Prostate gland (tissue), 2 donors: ENCODE data around the gene TMEM50A. TPM values are rescaled to one million over a fixed set of nuclear protein-coding genes. Genes with fewer than 3 reads are reported as not detected.
A peak's percentile ranks its signal among the peaks of the same experiment; 100 is the strongest.
"Not testable (repeated sequence)": the region's sequence is repeated elsewhere in the genome, so short reads cannot be mapped to it uniquely, and the experiment has no call there.

Experiments used
- DNase-seq: peaks from one replicate; pipeline ENCODE4 v3.0.0-alpha.2; 2019; ENCODE audit warnings: low spot score
- H3K27ac ChIP-seq, 2 donors: fragments of 200-600 bp; sonication (generic); 2 replicates each; pipeline ENCODE4 v1.5.1; 2017 to 2019
- H3K27me3 ChIP-seq: fragments of 200-600 bp; sonication (generic); replicated peaks from 2 replicates; pipeline ENCODE4 v1.5.1; 2019; ENCODE audit not compliant: insufficient read depth
- H3K36me3 ChIP-seq, 2 donors: fragments of 200-600 bp; sonication (generic); 1 replicate in 1 of 2; 2 replicates in 1 of 2; pipeline versions ENCODE4 v1.5.1 to v1.8.1; 2017 to 2019
- H3K4me1 ChIP-seq: fragments of 200-600 bp; sonication (generic); replicated peaks from 2 replicates; pipeline ENCODE4 v1.5.1; 2019
- H3K4me3 ChIP-seq, 2 donors: fragments of 200-600 bp; sonication (generic); 2 replicates each; pipeline ENCODE4 v1.5.1; 2017 to 2019
- H3K9me3 ChIP-seq: fragments of 200-600 bp; sonication (generic); 2 replicates; pipeline ENCODE4 v1.5.1; 2017
- WGBS: methylation state at CpG from one replicate; pipeline ENCODE4 v1.1.5; 2018; 5-methylcytosine and 5-hydroxymethylcytosine counted together
- intact Hi-C: fragments of 100-400 bp; cut with DNase I; formaldehyde crosslinking; loops from one replicate; pipeline ENCODE4 v1.14.2; 2022
- total RNA-seq, 2 donors: library from RNA; depleted of rRNA; stranded (reverse); fragments of >200 nt; gene quantifications; one replicate each; pipeline ENCODE4 v1.1.0, GENCODE V29; 2016

The TMEM50A gene
- total RNA-seq, 2 donors from 2014 or later: 70.0 to 90.6 TPM

- intact Hi-C loops, H3K4me3 ChIP-seq, DNase-seq, H3K9me3 ChIP-seq, H3K27ac ChIP-seq, H3K36me3 ChIP-seq, H3K27me3 ChIP-seq, H3K4me1 ChIP-seq: not testable (repeated sequence)
- WGBS: 95% methylated on average over 1 of the region's 1 CpG
These were observed 28.6 kb upstream of the TMEM50A start for GRCh38 chr1:25309486-25309885.

DNA sequence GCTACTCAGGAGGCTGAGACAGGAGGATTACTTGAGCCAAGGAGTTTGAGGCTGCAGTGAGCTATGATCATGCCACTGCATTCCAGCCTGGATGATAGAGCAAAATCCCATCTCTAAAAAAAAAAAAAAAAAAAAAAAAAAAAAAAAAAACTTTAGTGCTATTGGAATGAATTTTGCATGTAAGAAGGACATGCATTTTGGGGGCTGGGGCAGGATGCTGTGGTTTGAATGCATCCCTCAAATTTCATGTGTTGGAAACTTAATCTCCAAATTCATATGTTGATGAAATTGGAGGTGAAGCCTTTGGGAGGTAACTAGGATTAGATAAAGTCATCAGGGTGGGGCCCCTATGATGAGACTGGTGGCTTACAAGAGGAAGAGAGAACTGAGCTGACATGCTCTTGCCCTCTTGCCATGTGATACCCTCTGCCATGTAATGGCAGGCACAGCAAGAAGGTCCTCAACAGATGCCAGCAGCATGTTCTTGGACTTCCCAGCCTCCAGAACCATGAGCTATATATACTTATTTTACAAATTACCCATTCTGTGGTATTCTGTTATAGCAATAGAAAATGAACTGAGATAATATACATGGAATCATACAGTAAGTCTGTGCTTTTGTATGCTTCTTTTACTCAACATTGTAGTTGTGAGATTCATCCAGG is 25.2 kb upstream of the TMEM50A start:
- DNase-seq, H3K4me3 ChIP-seq, H3K4me1 ChIP-seq, H3K36me3 ChIP-seq, H3K9me3 ChIP-seq, H3K27ac ChIP-seq, H3K27me3 ChIP-seq, intact Hi-C loops: not testable (repeated sequence)

GRCh38 chr1:25320314-25320938 is 17.7 kb upstream of the TMEM50A start:
- H3K27me3 ChIP-seq, H3K9me3 ChIP-seq, DNase-seq, H3K4me3 ChIP-seq, H3K36me3 ChIP-seq, intact Hi-C loops, H3K27ac ChIP-seq, H3K4me1 ChIP-seq: not testable (repeated sequence)
- WGBS: 81% methylated on average over 9 of the region's 9 CpGs

- intact Hi-C loops: not testable (repeated sequence)
These were observed 16.0 kb upstream of the TMEM50A start for GRCh38 chr1:25322127-25322526.

DNA sequence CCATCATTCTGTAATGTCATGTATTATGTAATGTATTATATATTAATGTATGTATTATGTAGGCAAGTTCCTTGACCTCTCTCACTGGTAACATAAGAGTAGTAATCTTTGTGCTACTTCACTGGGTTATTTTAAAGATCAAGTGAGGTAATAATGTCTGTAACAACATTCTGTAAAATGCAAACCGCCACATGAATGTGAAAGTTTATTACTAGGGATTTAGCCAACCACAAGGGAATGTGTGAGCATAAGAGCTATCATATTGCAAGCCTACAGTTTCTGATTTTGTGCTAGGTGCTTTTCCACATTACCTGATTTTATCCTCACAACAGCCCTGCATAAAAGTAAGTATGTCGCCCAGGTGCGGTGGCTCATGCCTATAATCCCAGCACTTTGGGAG is 13.7 kb upstream of the TMEM50A start:
- H3K4me3 ChIP-seq, H3K27me3 ChIP-seq, H3K36me3 ChIP-seq, intact Hi-C loops, H3K4me1 ChIP-seq, DNase-seq, H3K9me3 ChIP-seq, H3K27ac ChIP-seq: not testable (repeated sequence)
- WGBS: 79% methylated on average over 3 of the region's 3 CpGs

More at GRCh38 chr1:25322127-25322526, 16.0 kb upstream of the TMEM50A start:
- DNase-seq, H3K9me3 ChIP-seq, H3K27me3 ChIP-seq, H3K4me3 ChIP-seq, H3K27ac ChIP-seq, H3K36me3 ChIP-seq, H3K4me1 ChIP-seq: not testable (repeated sequence)
- WGBS: 87% methylated on average over 9 of the region's 9 CpGs

DNA sequence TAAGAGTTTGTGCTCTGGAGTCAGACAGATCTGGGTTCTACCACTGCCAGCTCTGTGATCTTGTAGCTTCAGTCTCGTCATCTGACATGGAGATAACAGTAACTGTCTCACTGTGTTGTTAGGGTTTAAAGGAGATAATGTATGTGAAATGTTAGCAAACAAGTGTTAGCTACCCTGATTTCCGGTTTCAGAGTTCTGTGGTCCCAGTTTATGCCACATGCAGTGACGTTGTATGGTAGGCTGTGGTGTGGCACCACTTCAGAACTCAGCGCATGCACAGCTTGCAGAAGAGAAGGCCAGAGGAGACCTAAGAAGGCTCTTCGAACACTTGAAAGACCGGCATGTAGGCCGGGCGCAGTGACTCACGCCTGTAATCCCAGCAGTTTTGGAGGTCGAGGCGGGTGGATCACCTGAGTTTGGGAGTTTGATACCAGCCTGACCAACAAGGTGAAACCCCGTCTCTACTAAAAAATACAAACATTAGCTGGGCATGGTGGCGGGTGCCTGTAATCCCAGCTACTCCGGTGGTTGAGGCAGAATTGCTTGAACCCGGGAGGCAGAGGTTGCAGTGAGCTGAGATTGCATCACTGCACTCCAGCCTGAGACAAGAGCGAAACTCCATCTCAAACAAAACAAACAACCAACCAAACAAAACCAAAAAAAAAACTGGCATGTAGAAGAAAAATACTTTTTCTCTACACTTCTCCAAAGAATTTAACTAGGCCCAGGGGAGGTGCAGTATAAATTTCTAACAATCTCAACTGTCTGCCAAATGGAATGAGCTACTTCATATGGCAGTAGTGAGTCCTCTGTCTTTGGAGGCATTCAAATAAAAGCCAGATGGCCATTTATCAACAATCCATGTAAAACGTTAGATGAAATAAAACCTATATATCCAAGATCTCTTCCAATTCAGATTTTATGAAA is 10.0 kb upstream of the TMEM50A start:
- H3K27me3 ChIP-seq, H3K27ac ChIP-seq, DNase-seq, intact Hi-C loops, H3K36me3 ChIP-seq, H3K9me3 ChIP-seq, H3K4me3 ChIP-seq, H3K4me1 ChIP-seq: not testable (repeated sequence)
- no CpG with 5 or more reads among the region's 17 CpGs for WGBS

GRCh38 chr1:25328791-25329185 is 9.3 kb upstream of the TMEM50A start:
- H3K27ac ChIP-seq, H3K27me3 ChIP-seq, H3K36me3 ChIP-seq, H3K9me3 ChIP-seq, intact Hi-C loops, H3K4me3 ChIP-seq, DNase-seq, H3K4me1 ChIP-seq: not testable (repeated sequence)
- WGBS: 21% methylated on average over 4 of the region's 4 CpGs

DNA sequence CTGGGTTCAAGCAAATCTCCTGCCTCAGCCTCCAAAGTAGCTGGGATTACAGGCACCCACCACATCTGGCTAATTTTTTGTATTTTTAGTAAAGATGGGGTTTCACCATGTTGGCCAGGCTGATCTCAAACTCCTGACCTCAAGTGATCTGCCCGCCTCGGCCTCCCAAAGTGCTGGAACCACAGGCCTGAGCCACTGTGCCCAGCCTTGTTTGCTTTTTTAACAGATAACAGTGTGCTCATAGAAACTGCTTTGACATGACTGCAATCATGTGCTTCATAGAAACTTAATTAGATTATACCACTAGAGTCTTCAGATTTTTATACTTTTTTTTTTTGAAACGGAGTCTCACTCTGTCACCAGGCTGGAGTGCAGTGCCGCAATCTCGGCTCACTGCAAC is 8.8 kb upstream of the TMEM50A start:
- H3K9me3 ChIP-seq, H3K4me1 ChIP-seq, intact Hi-C loops, DNase-seq, H3K4me3 ChIP-seq, H3K27me3 ChIP-seq, H3K36me3 ChIP-seq: not testable (repeated sequence)
- WGBS: 88% methylated on average over 5 of the region's 5 CpGs
- peak overlapping the region in 1 of 2 donors; percentile 22 for H3K27ac ChIP-seq

- intact Hi-C loops, H3K9me3 ChIP-seq, H3K4me1 ChIP-seq, H3K4me3 ChIP-seq, H3K27ac ChIP-seq, H3K36me3 ChIP-seq, DNase-seq, H3K27me3 ChIP-seq: not testable (repeated sequence)
- 73% methylated on average over 5 of the region's 5 CpGs for WGBS
These were observed 8.2 kb upstream of the TMEM50A start for GRCh38 chr1:25329950-25330349.

DNA sequence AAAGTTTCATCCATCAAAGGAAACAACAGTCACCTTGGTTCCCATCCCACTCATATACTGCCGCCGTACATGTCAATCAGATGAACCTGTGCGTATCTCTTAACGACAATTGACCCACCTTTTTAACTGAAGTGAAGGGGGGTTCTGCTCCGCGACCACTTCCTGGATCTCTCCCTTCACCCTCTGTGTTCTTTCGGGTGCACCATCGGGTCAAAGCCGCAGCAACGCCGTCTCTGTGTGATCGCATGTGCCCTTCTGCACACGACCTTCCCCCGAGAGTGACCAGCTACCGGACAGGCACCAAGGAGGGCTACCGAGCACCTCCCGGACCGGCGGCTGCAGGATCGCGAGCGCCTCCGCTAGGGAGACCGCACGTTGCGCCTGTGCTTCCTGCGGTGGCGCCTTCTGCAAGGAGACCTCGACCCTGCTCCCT is 1.2 kb upstream of the TMEM50A start:
- WGBS: under 1% methylated on average over 11 of the region's 29 CpGs
- H3K9me3 ChIP-seq, intact Hi-C loops, H3K27ac ChIP-seq, H3K4me1 ChIP-seq, DNase-seq, H3K27me3 ChIP-seq, H3K36me3 ChIP-seq: not testable (repeated sequence)
- peak overlapping the region; percentile 45 for H3K4me3 ChIP-seq

GRCh38 chr1:25337483-25338187 is 499 bp upstream of the TMEM50A start:
- DNase-seq, H3K4me1 ChIP-seq, H3K27me3 ChIP-seq, H3K36me3 ChIP-seq, intact Hi-C loops, H3K9me3 ChIP-seq: not testable (repeated sequence)
- peak overlapping the region; percentile 93 to 96 for H3K27ac ChIP-seq
- 0% methylated on average over 18 of the region's 39 CpGs for WGBS
- peak overlapping the region; percentile 76 to 94 for H3K4me3 ChIP-seq
